Omental fat pad (tissue), 4 donors: ENCODE results near the gene SMAD3. TPM values are rescaled to one million over a fixed set of nuclear protein-coding genes. Genes with fewer than 3 reads are reported as not detected.

ENCODE experiments used
- ATAC-seq: fragments of 150-250 bp; one replicate; pipeline ENCODE4 v1.9.1; 2016; ENCODE audit warnings: mild to moderate bottlenecking, moderate library complexity; ENCODE audit not compliant: low FRiP score
- DNase-seq: peaks from one replicate; pipeline ENCODE4 v3.0.0-alpha.2; 2019; ENCODE audit warnings: low spot score
- CTCF ChIP-seq, 3 donors: fragments of 450-650 bp; IDR thresholded peaks; one replicate each; pipeline ENCODE4 v1.5.1; 2016 to 2017; ENCODE audit warnings: antibody characterized with exemption in 3 of 3, mild to moderate bottlenecking in 3 of 3, moderate library complexity in 2 of 3
- total RNA-seq, 4 donors: library from RNA; depleted of rRNA; stranded (reverse); fragments of >200 nt; gene quantifications; one replicate each; pipeline ENCODE4 v1.1.0, GENCODE V29; 2016

Gene SMAD3
- total RNA-seq, 4 donors from 2014 or later: 30.9 to 58.1 (median 49.9) TPM

- ATAC-seq (no peak), DNase-seq (no peak)
These were observed 66.9 kb downstream of the SMAD3 start for GRCh38 chr15:67132276-67132675.

GRCh38 chr15:67133026-67133425 is 67.6 kb downstream of the SMAD3 start:
- no peak for DNase-seq
- no peak for ATAC-seq
- TF ChIP-seq CTCF (IDR thresholded peaks at IDR 0.05): no peak

More at GRCh38 chr15:67132276-67132675, 66.9 kb downstream of the SMAD3 start:
- no peak for TF ChIP-seq CTCF (IDR thresholded peaks at IDR 0.05)

GRCh38 chr15:67133738-67134066 is 68.3 kb downstream of the SMAD3 start:
- TF ChIP-seq CTCF (IDR thresholded peaks at IDR 0.05): no peak
- DNase-seq: no peak
- no peak for ATAC-seq

GRCh38 chr15:67134067-67134838 is 68.9 kb downstream of the SMAD3 start:
- ATAC-seq (peak; percentile 22), DNase-seq (no peak)
- TF ChIP-seq CTCF (IDR thresholded peaks at IDR 0.05): no peak

- no peak for TF ChIP-seq CTCF (IDR thresholded peaks at IDR 0.05)
- ATAC-seq: peak; percentile 8
- DNase-seq: peak; percentile 22
These were observed 69.6 kb downstream of the SMAD3 start for GRCh38 chr15:67134871-67135492.

GRCh38 chr15:67135494-67135893 is 70.1 kb downstream of the SMAD3 start:
- ATAC-seq (peak; percentile 31), DNase-seq (no peak)
- TF ChIP-seq CTCF (IDR thresholded peaks at IDR 0.05): no peak

- no peak for TF ChIP-seq CTCF (IDR thresholded peaks at IDR 0.05)
- ATAC-seq (no peak), DNase-seq (no peak)
These were observed 71.4 kb downstream of the SMAD3 start for GRCh38 chr15:67136802-67137201.
